Fibroblast of lung (primary cell): Measurements from ENCODE around the gene FANCI. TPM values are rescaled to one million over a fixed set of nuclear protein-coding genes. Genes with fewer than 3 reads are reported as not detected.

Source experiments
- DNase-seq, 2 donors: peaks; one replicate each; pipeline versions ENCODE4 v3.0.0 to v3.0.0-alpha.2; 2010; ENCODE audit warnings: low read depth in 2 of 2
- H2AFZ ChIP-seq: 2 replicates; pipeline ENCODE4 v1.5.1; 2012; ENCODE audit warnings: low read length, control low read depth, inconsistent platforms
- H3K27ac ChIP-seq: 2 replicates; pipeline ENCODE4 v1.5.1; 2011; ENCODE audit warnings: low read length, control low read depth; ENCODE audit not compliant: insufficient read depth
- H3K27me3 ChIP-seq: 2 replicates; pipeline ENCODE4 v1.5.1; 2011; ENCODE audit warnings: mild to moderate bottlenecking, low read length; ENCODE audit not compliant: control insufficient read depth, insufficient read depth
- H3K36me3 ChIP-seq: 2 replicates; pipeline ENCODE4 v1.5.1; 2011; ENCODE audit warnings: low read length; ENCODE audit not compliant: control insufficient read depth, insufficient read depth
- H3K4me1 ChIP-seq: 2 replicates; pipeline ENCODE4 v1.5.1; 2011; ENCODE audit warnings: low read length; ENCODE audit not compliant: control insufficient read depth, insufficient read depth; ENCODE audit errors: extremely low read depth
- H3K4me2 ChIP-seq: 2 replicates; pipeline ENCODE4 v1.5.1; 2011; ENCODE audit warnings: low read length, control low read depth; ENCODE audit not compliant: insufficient read depth; ENCODE audit errors: extremely low read depth
- H3K4me3 ChIP-seq, 4 experiments: fragments of 200-600 bp in 1 of 4; sonication (generic) in 1 of 4; replicated peaks in 1 of 4; 2 replicates each; pipeline ENCODE4 v1.5.1; 2011 to 2016; ENCODE audit warnings: low read length in 4 of 4, low read depth in 3 of 4, mild to moderate bottlenecking in 3 of 4, control low read depth in 2 of 4, inconsistent platforms in 1 of 4, mixed read lengths in 1 of 4; ENCODE audit not compliant: insufficient read depth in 1 of 4; ENCODE audit errors: control extremely low read depth in 1 of 4
- H3K79me2 ChIP-seq: 2 replicates; pipeline ENCODE4 v1.5.1; 2012; ENCODE audit warnings: mild to moderate bottlenecking, low read length, inconsistent platforms; ENCODE audit not compliant: control insufficient read depth, insufficient read depth
- H3K9ac ChIP-seq: 2 replicates; pipeline ENCODE4 v1.5.1; 2011; ENCODE audit warnings: mild to moderate bottlenecking, low read length, control low read depth; ENCODE audit not compliant: insufficient read depth
- H3K9me3 ChIP-seq: 2 replicates; pipeline ENCODE4 v1.5.1; 2012; ENCODE audit warnings: low read depth, low read length; ENCODE audit not compliant: control insufficient read depth, insufficient read depth
- H4K20me1 ChIP-seq: 2 replicates; pipeline ENCODE4 v1.5.1; 2011; ENCODE audit warnings: low read length; ENCODE audit not compliant: control insufficient read depth, insufficient read depth; ENCODE audit errors: extremely low read depth
- EZH2 ChIP-seq: IDR thresholded peaks from 2 replicates; pipeline ENCODE4 v1.5.1; 2012; ENCODE audit warnings: low read length, control low read depth, mild to moderate bottlenecking; ENCODE audit errors: missing control alignments
- polyA plus RNA-seq, 2 donors: library from polyadenylated mRNA; depleted of rRNA in 1 of 2; stranded (reverse) in 1 of 2; unstranded in 1 of 2; fragments of >200 nt; gene quantifications; 2 replicates each; pipeline ENCODE4 v1.2.1, GENCODE V29; 2011 to 2012; ENCODE audit warnings: missing spikeins in 1 of 2
- total RNA-seq: library from RNA; depleted of rRNA; stranded (reverse); fragments of >200 nt; gene quantifications from 2 replicates; pipeline ENCODE4 v1.2.1, GENCODE V29; 2014
- TF ChIP-seq, protein P1 (sequence below), 2 donors: IDR thresholded peaks in 1 of 2; conservative IDR thresholded peaks in 1 of 2; 1 replicate in 1 of 2; 2 replicates in 1 of 2; pipeline ENCODE4 v1.5.1; 2011 to 2012; ENCODE audit warnings: low read length in 2 of 2, control low read depth in 1 of 2, inconsistent platforms in 1 of 2, low read depth in 1 of 2, mild to moderate bottlenecking in 1 of 2

The FANCI gene
- total and polyA plus RNA-seq, 2 donors (not counting 1 experiment from before 2014, with no cell fraction given): 12.6 to 13.4 TPM

DNA sequence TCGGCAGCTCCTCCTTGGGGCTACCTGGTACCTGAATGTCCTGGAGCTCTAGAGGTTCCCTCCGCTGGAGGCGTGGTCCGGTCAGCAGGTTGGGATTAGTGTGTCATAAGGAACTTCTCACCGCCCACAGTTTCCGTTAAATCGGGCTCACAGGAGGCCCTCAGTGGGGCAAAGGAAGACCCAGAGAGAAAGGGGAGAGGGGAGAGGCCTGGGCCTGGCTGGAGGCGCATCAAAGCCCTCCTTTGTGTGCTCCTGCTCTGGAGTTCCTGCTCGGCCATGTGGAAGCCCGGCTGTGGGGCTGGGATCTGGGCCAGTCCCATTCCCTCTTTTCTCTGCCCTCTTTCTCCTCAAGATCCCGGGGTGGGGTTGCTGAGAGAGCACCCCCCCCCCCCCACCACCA, 22.2 kb upstream of the FANCI start, which contains the start of gene RLBP1:
Gene RLBP1, minus strand, starts transcription at position 37 of the 400 bp plus-strand sequence. CDS start 2,604 bp downstream, outside the sequence.
- Histone ChIP-seq H4K20me1 (no peaks in the 10 kb centered on the region), H3K4me1 (no peaks in the 10 kb centered on the region), H3K27me3 (peaks cover 6% of the 10 kb centered on the region), H3K79me2 (no peaks in the 10 kb centered on the region), H3K4me2 (no peak within 1 kb of the TSS), H3K4me3 (no peak within 1 kb of the TSS), H3K27ac (no peak within 1 kb of the TSS), H3K9me3 (no peaks in the 10 kb centered on the region), H3K36me3 (no peaks in the 10 kb centered on the region), H2AFZ (no peak within 1 kb of the TSS), H3K9ac (no peak within 1 kb of the TSS)
- peak in 1 of 2 donors; percentile 29 for DNase-seq
- TF ChIP-seq EZH2: no peak
- TF ChIP-seq, protein P1, sequence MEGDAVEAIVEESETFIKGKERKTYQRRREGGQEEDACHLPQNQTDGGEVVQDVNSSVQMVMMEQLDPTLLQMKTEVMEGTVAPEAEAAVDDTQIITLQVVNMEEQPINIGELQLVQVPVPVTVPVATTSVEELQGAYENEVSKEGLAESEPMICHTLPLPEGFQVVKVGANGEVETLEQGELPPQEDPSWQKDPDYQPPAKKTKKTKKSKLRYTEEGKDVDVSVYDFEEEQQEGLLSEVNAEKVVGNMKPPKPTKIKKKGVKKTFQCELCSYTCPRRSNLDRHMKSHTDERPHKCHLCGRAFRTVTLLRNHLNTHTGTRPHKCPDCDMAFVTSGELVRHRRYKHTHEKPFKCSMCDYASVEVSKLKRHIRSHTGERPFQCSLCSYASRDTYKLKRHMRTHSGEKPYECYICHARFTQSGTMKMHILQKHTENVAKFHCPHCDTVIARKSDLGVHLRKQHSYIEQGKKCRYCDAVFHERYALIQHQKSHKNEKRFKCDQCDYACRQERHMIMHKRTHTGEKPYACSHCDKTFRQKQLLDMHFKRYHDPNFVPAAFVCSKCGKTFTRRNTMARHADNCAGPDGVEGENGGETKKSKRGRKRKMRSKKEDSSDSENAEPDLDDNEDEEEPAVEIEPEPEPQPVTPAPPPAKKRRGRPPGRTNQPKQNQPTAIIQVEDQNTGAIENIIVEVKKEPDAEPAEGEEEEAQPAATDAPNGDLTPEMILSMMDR (conservative IDR thresholded peaks at IDR 0.05 in 1 of 2, IDR thresholded peaks at IDR 0.05 in 1 of 2; ENCODE audit: low read depth in 1 of 2, low read length in 2 of 2): no peak

DNA sequence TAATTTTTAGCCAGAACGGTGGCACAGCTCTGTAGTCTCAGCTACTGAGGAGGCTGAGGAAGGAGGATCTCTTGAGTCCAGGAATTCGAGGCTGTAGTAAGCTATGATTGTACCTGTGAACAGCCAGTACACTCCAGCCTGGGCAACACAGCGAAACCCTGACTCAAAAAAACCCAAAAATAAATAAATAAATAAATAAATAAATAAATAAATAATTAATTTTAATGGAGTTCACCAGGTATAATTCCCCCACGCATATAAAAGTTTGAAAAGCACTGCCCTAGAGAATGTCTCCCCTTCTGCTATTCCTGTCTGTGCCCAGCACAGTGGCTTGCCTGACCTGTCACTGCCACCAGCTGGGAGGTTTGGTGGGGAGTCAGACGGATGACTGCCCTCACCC, 18.2 kb upstream of the FANCI start:
- TF ChIP-seq, protein P1 (conservative IDR thresholded peaks at IDR 0.05 in 1 of 2, IDR thresholded peaks at IDR 0.05 in 1 of 2; ENCODE audit: low read depth in 1 of 2, low read length in 2 of 2): no peak
- no peak for TF ChIP-seq EZH2
- DNase-seq: no peak

GRCh38 chr15:89226359-89227221, 17.2 kb upstream of the FANCI start:
- TF ChIP-seq EZH2: no peak
- TF ChIP-seq, protein P1 (conservative IDR thresholded peaks at IDR 0.05 in 1 of 2, IDR thresholded peaks at IDR 0.05 in 1 of 2; ENCODE audit: low read depth in 1 of 2, low read length in 2 of 2): no peak
- Histone ChIP-seq H3K27ac (no peak overlapping the region), H3K4me2 (no peak overlapping the region), H3K36me3 (no peaks in the 10 kb centered on the region), H3K79me2 (no peaks in the 10 kb centered on the region), H3K4me3 (no peak overlapping the region), H3K9me3 (no peaks in the 10 kb centered on the region), H3K27me3 (no peaks in the 10 kb centered on the region), H3K4me1 (no peaks in the 10 kb centered on the region), H3K9ac (no peak overlapping the region), H4K20me1 (no peaks in the 10 kb centered on the region), H2AFZ (no peak overlapping the region)
- DNase-seq: no peak

More for the DNA sequence above, 18.2 kb upstream of the FANCI start:
- H3K9me3 ChIP-seq: no peaks in the 10 kb centered on the region
- H3K4me1 ChIP-seq: no peaks in the 10 kb centered on the region
- no peak overlapping the region for H3K27ac ChIP-seq
- H3K9ac ChIP-seq: no peak overlapping the region
- no peaks in the 10 kb centered on the region for H3K79me2 ChIP-seq
- H3K4me3 ChIP-seq: no peak overlapping the region
- H3K4me2 ChIP-seq: no peak overlapping the region
- H2AFZ ChIP-seq: no peak overlapping the region
- H3K36me3 ChIP-seq: no peaks in the 10 kb centered on the region
- H4K20me1 ChIP-seq: no peaks in the 10 kb centered on the region
- no peaks in the 10 kb centered on the region for H3K27me3 ChIP-seq
